ENCODE data around the gene ANKRD9. TPM values are rescaled to one million over a fixed set of nuclear protein-coding genes. Genes with fewer than 3 reads are reported as not detected.

Gene ANKRD9
- total RNA-seq, 1 donor from 2014 or later: 158 TPM

DNA sequence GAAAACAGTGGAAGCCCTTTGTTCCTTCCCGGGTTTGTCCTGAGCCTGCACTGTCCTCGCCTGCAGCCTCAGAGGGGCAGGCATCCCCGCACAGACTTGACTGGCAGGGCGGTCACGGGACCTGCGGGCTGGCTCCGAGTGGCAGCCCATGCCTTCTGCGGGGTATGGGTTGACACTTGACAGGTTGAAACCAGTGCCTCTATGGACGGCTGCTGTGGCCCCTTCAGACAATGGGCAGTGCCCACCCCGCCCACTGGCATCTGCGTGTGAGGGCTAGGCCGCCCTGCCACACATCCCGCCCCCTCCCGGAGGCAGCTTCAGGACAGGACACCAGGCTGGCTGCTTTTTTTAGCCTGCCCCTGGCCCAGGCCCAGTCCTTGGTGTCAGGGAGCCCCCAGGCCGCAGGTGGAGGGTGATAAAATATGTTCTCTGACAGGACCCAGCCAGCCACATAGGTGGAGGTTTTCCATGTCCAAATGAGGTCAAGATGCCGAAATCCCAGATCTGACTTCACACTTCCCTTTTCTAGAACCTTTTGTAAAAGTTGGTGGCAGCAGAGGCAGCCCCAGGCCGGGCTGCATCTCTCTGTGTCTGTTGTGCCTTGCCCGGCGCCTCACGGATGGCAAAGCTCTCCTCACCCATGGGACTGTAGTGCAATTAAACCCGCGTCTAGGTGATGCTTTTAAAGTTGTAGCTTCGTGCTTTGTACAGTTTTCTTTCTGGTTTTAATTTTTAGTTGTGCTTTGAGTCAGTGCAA lies 10.0 kb downstream of the ANKRD9 start:
- intact Hi-C loops (cut with micrococcal nuclease): no loop called here

DNA sequence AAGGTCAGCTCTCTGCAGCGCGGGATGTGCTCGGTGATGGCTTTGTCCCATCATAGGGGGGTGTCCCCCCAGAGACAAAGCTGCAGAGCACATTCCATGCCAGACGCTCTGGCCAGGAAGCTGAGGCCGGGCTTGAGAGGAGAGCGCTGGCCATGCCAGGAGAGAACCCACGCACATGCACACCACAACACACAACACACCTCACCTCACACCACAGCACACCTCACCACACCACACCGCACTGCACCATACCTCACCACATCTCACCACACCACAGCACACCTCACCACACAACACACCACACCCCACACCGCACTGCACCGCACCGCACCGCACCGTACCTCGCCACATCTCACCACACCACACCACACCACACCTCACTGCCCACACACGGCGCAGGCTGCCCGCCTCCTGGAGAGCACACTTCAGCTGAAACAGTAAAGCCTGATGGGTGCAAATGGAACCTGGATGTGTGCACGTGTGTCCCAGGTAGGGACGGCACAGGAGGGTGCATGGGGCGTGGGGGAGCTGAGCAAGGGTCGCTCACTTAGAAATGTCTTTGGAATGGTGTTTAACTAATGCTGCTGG lies 10.8 kb downstream of the ANKRD9 start:
- H3K4me3 ChIP-seq: peak overlapping the region; percentile 9
- peaks cover 52% of the 10 kb centered on the region for H3K4me1 ChIP-seq
- no peaks in the 10 kb centered on the region for H3K9me3 ChIP-seq (replicated peaks)
- peak overlapping the region; percentile 94 for H3K27ac ChIP-seq (replicated peaks)
- TF ChIP-seq, protein P1, sequence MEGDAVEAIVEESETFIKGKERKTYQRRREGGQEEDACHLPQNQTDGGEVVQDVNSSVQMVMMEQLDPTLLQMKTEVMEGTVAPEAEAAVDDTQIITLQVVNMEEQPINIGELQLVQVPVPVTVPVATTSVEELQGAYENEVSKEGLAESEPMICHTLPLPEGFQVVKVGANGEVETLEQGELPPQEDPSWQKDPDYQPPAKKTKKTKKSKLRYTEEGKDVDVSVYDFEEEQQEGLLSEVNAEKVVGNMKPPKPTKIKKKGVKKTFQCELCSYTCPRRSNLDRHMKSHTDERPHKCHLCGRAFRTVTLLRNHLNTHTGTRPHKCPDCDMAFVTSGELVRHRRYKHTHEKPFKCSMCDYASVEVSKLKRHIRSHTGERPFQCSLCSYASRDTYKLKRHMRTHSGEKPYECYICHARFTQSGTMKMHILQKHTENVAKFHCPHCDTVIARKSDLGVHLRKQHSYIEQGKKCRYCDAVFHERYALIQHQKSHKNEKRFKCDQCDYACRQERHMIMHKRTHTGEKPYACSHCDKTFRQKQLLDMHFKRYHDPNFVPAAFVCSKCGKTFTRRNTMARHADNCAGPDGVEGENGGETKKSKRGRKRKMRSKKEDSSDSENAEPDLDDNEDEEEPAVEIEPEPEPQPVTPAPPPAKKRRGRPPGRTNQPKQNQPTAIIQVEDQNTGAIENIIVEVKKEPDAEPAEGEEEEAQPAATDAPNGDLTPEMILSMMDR (IDR thresholded peaks at IDR 0.05; ENCODE audit: borderline replicate concordance): no peak
- intact Hi-C loops (cut with micrococcal nuclease): no loop called here
- peaks cover 14% of the 10 kb centered on the region for H3K36me3 ChIP-seq
- no peak for DNase-seq
- H3K27me3 ChIP-seq (ENCODE audit: low read depth): no peaks in the 10 kb centered on the region

More for the DNA sequence above, 10.0 kb downstream of the ANKRD9 start:
- Histone ChIP-seq H3K27me3 (ENCODE audit: low read depth) (no peaks in the 10 kb centered on the region), H3K4me3 (peak overlapping the region; percentile 27), H3K4me1 (peaks cover 60% of the 10 kb centered on the region), H3K36me3 (peaks cover 14% of the 10 kb centered on the region), H3K9me3 (replicated peaks) (no peaks in the 10 kb centered on the region), H3K27ac (replicated peaks) (peak overlapping the region; percentile 94)
- TF ChIP-seq, protein P1 (IDR thresholded peaks at IDR 0.05; ENCODE audit: borderline replicate concordance): no peak
- peak; percentile 88 for DNase-seq

DNA sequence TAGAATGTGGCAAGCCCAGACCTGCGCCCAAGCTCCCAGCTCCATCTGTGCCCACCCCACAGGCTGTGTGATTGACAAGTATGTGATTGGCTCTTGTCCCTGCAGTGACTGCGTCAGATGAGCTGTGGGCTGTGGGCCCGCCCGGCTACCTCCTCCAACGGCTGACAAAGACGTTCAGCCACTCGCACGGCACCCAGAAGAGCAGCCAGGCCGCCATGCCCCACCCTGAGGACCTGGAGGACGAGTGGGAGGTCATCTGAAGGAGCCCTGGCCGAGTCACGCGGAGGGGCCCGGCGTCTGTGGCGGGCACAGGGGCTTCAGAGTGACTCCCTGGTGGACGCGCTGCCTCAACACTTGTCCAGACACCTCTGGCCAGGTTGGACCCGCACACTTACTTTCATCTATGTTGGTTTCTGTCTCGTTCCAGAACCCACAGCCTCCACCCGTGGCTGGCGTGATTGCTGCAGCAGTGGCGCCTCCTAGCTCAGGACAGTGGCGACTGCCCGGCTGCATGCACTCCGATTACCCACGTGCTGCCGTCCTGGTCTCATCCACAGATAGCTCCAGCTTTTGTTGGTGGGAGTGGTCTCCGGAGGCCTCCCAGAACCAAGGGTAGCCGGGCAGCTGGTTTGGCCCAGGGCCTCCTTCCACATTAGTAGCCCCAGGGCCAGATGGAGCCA lies 11.4 kb downstream of the ANKRD9 start:
- H3K27ac ChIP-seq (replicated peaks): peak overlapping the region; percentile 94
- TF ChIP-seq, protein P1 (IDR thresholded peaks at IDR 0.05; ENCODE audit: borderline replicate concordance): peak; percentile 21
- no peak overlapping the region for H3K4me3 ChIP-seq
- peaks cover 14% of the 10 kb centered on the region for H3K36me3 ChIP-seq
- peaks cover 45% of the 10 kb centered on the region for H3K4me1 ChIP-seq
- DNase-seq: no peak
- H3K27me3 ChIP-seq (ENCODE audit: low read depth): no peaks in the 10 kb centered on the region
- intact Hi-C loops (cut with micrococcal nuclease): no loop called here
- no peaks in the 10 kb centered on the region for H3K9me3 ChIP-seq (replicated peaks)

DNA sequence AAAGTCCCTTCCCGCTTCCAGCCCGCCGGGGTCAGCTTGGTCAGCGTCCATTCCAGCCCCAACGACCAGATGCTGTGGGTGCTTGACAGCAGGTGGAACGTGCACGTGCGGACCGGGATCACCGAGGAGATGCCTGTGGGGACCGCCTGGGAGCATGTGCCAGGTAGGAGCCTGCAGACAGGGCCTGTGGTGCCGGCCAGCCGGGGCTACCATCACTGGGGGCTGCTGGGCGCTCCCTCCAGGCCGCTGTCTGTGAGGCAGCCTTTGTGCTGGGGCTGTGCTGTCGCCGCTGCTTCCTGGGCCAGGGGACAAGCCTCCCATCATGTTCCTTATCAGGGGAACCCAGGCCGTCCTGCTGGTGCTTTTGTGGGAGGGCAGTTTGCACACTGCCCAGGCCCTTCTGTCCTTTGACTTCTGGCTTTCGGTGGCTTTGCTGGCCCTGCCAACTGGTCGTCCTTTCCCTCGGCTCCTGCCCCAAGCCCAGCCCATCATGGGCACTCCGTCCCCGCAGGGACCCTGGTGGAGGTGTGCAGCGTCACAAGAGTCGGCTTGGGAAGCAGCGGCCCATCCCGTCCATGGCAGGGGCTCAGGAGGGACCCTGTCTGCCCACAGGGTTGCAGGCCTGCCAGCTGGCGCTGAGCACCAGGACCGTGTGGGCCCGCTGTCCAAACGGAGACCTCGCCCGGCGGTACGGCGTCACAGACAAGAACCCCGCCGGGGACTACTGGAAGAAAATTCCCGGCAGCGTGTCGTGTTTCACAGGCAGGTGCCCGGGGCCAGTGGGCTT lies 12.4 kb downstream of the ANKRD9 start:
- DNase-seq: no peak
- no peak overlapping the region for H3K4me3 ChIP-seq
- H3K36me3 ChIP-seq: peaks cover 14% of the 10 kb centered on the region
- peak overlapping the region; percentile 94 for H3K27ac ChIP-seq (replicated peaks)
- TF ChIP-seq, protein P1 (IDR thresholded peaks at IDR 0.05; ENCODE audit: borderline replicate concordance): no peak
- intact Hi-C loops (cut with micrococcal nuclease): no loop called here
- no peaks in the 10 kb centered on the region for H3K27me3 ChIP-seq (ENCODE audit: low read depth)
- peaks cover 37% of the 10 kb centered on the region for H3K4me1 ChIP-seq
- H3K9me3 ChIP-seq (replicated peaks): no peaks in the 10 kb centered on the region

DNA sequence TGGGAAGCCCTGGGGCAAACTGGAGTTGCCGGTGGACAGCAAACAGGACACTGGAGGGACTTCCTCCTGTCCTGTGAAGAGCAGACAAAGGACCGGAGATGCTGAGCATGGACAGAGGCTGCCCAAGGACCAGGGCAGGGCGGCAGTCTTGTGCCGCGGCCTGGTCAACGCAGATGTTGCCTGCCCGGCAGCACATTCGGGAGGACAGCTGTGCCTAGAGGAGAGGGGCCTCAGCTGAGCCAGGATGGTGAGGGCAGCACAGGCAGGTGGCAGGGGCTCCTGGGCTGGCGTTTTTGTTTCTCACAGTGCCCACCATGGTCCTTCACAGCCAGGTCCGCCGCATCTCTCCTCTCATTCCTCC lies 13.3 kb downstream of the ANKRD9 start:
- no peak for DNase-seq
- peaks cover 32% of the 10 kb centered on the region for H3K4me1 ChIP-seq
- no peak overlapping the region for H3K4me3 ChIP-seq
- H3K9me3 ChIP-seq (replicated peaks): no peaks in the 10 kb centered on the region
- H3K27ac ChIP-seq (replicated peaks): no peak overlapping the region
- intact Hi-C loops (cut with micrococcal nuclease): no loop called here
- H3K36me3 ChIP-seq: peaks cover 14% of the 10 kb centered on the region
- H3K27me3 ChIP-seq (ENCODE audit: low read depth): no peaks in the 10 kb centered on the region
- TF ChIP-seq, protein P1 (IDR thresholded peaks at IDR 0.05; ENCODE audit: borderline replicate concordance): no peak

Measured in left ventricle myocardium inferior (tissue), 1 donor.